GM12865 (cell line): Measurements from ENCODE around the gene CCL4.
"Not testable (repeated sequence)": the region's sequence is repeated elsewhere in the genome, so short reads cannot be mapped to it uniquely, and the experiment has no call there.

Source experiments
- DNase-seq: peaks from one replicate; pipeline ENCODE4 v3.0.0; 2010; ENCODE audit warnings: low read depth
- H3K4me3 ChIP-seq: 2 replicates; pipeline ENCODE4 v1.5.1; 2011; ENCODE audit warnings: mild to moderate bottlenecking, low read depth, low read length, control low read depth
- TF ChIP-seq, protein P1 (sequence below): IDR thresholded peaks from 2 replicates; pipeline ENCODE4 v1.5.1; 2011; ENCODE audit warnings: low read length, control low read depth, low read depth, inconsistent platforms; ENCODE audit not compliant: insufficient read depth; ENCODE audit errors: missing control alignments

Gene CCL4

DNA sequence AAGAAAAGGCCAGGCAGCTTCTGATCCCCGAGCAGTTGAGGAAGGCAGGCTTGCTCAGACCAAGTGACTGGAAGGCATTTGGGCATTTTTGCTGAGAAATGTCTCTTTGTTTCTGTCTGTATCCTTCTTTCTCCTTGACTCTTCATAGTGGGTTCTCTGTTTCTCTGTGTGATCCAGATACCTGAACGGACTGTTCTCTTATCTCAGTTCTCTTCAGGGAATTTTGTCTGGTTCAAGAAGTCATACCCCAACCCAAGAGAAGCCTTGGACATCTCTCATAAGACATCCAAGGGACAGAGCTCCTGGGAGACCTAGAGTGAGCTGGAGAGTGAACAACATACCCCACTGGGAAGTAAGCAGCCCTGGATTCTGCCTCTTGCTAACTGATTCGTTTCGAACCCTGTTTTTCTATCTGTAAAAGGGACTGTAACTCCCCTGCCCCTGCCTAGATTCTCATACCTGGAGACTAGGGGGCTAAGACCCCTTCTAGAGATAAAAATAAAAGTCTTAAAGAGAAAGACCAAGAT, 14.2 kb upstream of the CCL4 start:
- H3K4me3 ChIP-seq = peak overlapping the region; percentile 55
- TF ChIP-seq, protein P1, sequence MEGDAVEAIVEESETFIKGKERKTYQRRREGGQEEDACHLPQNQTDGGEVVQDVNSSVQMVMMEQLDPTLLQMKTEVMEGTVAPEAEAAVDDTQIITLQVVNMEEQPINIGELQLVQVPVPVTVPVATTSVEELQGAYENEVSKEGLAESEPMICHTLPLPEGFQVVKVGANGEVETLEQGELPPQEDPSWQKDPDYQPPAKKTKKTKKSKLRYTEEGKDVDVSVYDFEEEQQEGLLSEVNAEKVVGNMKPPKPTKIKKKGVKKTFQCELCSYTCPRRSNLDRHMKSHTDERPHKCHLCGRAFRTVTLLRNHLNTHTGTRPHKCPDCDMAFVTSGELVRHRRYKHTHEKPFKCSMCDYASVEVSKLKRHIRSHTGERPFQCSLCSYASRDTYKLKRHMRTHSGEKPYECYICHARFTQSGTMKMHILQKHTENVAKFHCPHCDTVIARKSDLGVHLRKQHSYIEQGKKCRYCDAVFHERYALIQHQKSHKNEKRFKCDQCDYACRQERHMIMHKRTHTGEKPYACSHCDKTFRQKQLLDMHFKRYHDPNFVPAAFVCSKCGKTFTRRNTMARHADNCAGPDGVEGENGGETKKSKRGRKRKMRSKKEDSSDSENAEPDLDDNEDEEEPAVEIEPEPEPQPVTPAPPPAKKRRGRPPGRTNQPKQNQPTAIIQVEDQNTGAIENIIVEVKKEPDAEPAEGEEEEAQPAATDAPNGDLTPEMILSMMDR = no peak
- DNase-seq = no peak

DNA sequence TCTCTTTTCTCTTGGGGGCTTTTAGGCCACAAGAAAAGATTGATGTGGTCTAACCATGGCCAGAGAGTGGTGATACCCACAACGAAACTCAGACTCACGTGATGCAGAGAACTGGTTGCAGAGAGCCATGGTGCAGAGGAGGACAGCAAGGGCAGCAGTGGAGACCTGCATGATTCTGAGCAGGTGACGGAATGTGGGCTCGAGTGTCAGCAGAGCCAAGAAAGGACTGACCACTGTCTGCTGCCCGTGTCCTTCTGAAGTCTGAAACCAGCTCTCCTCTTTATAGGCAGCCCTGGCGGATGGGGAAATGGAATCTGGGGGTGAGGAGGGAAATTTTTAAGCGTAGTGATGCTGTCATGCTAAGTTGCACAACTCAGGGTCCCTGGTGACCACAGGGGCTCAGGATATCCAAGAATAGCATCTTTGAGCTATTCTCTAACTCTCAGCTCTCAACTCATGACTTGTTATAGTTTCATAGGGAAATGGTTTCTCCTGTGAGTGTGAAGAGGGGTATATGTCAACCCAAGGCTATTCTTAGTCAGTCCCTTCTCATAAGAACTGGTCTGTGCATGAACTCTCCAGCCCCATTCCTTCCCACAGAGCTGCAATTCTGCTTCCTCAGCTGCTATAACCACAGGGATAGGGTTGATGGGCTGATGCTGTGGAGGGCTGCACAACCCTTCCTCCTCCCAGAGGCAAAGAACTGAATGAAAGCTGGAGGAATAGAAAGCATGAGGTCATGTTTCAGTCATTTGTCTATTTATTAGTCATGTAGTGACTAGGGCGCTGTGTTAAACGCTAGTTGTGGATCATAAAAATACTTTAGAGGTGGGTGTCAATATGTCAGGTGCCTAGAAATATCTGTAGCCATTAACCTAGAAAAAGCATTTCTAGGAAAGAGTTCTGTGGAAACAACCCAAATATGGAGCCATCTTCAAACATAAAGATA, 13.5 kb upstream of the CCL4 start, which contains the start of gene CCL3:
TSS of gene CCL3 (minus strand) at position 256 of the 949 bp plus-strand sequence. CDS start at position 171, 85 bp downstream.
- H3K4me3 ChIP-seq = peak within 1 kb of the TSS; percentile 55
- TF ChIP-seq, protein P1 = no peak
- DNase-seq = peak; percentile 95

DNA sequence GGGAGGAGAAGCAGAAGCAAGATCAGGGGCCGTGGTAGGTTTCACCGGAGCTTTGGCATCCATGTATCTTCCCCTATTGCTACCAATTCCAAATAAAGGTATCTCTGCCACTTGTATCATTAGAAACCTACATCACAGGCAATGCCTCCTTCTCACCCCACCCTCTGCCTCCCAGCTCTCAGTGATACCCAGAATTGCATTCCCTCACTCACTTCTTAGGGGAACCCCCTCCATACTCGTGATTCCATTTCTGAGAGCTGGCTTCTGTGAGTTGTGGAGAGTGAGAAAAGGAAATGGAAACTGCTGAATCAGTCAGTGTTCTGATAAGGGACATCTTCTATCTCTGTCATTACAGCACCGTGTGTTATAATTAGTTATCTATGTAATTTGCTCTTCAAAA, 11.4 kb upstream of the CCL4 start:
- peak; percentile 72 for DNase-seq
- TF ChIP-seq, protein P1 = no peak
- H3K4me3 ChIP-seq = no peak overlapping the region

DNA sequence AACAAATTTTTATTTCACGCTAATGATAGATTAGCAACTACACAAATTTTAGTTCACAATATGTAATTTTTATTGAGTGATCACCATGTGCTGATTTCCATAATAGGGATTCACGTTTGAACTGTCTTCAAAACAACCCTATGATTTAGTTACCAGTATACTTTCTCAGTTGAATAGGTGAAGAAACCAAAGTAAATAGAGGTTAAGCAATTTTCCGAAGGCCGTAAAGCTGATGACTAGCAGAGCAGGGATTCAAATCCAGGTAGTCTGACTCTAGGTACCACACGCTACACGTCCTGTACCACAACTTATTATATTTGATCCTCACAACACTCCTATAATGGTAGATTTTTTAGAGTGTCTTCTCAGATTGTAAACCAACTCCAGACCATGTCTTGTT, 10.9 kb upstream of the CCL4 start:
- DNase-seq, H3K4me3 ChIP-seq: not testable (repeated sequence)

DNA sequence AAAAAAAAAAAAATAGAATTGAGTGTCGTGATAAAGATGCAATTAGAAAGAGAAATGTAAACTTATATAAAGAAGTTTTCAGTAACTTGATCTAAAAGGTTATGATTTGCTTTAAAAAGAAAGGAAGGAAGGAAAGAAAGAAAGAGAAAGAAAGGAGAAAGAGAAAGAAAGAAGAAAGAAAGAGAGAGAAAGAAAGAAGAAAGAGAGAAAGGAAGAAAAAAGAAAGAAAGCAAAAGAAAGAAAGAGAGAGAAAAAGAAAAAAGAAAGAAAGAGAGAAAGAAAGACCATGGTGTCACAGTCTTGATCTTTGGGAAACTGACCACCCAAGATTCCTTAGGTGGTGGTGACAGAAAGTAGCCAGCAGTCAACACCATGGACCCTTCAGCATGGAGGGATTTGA, 9.4 kb upstream of the CCL4 start:
- DNase-seq = no peak
- no peak overlapping the region for H3K4me3 ChIP-seq
- TF ChIP-seq, protein P1 = no peak

DNA sequence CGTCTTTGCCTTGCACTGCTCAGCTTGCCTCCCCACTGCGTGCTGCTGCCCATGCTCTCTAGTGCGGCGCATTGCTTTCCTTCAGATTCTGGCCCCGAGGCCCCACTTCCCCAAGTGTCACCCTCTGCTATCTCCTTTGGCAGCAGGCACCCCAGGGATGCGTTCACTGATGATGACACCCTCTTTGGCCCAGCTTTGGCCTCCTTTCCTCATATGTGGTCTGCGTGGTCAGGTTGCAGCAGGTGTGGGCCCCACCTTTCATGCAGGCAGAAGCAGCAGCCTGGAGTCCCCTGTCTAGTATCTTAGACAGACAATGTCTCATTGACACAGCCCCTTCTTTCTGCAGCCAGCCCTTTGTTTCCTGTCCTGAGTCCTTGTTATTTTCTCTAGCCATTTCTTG, 8.9 kb upstream of the CCL4 start:
- H3K4me3 ChIP-seq = no peak overlapping the region
- TF ChIP-seq, protein P1 = no peak

DNA sequence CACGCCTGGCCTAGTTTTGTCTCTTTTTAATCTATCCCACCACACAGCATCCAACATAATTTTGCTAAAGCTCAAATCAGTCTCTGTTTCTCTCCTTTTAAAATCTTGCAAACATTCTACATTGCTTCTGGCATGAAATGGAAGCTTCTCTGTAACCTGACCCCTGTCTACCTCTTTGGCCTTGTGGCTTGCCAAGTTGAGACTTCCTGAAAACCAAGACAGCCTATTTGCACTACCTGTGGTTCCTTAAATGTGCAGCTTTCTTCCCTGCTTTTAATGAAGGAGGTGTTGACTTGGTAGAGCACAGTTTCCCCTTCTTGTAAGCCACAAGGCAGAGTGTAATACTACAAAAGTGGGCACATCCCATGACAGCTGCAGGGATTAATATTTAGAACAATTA, 7.6 kb upstream of the CCL4 start:
- TF ChIP-seq, protein P1 = no peak
- no peak overlapping the region for H3K4me3 ChIP-seq
- DNase-seq = peak; percentile 19

More for the DNA sequence above, 8.9 kb upstream of the CCL4 start:
- peak; percentile 30 for DNase-seq

DNA sequence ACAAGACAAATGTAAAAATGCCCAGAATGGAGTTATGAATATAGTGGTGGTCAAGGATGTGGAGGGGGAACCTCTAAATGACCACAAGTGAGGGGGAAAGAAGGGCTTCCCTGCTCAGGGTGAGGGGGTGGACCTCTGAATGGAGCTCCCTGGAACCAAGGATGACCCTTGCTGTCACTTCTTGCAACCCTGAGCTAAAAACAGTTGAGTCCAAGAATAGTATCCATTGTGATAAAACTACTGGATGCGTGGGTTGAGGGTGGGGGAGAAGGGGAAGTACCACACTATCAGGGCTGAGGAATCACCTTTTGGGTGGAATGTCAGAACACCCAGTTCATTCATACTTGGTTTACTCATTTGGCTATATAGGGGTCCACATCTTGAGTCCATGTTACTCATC, 4.6 kb upstream of the CCL4 start:
- not testable (repeated sequence) for H3K4me3 ChIP-seq, DNase-seq

DNA sequence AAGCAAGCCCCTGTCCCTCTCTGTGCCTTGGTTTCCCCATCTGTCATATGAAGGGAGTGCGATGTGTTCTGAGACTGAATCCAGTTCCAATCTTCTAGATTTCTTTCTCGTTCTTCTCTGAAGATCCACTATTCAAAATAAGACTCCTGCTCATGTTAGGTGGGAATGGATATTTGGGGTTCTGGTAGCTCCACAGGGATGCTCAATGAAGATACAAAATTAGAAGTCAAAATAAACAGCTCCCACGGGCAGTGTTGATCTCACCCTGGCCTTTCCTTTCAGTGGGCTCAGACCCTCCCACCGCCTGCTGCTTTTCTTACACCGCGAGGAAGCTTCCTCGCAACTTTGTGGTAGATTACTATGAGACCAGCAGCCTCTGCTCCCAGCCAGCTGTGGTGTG, 619 bp downstream of the CCL4 start:
- not testable (repeated sequence) for DNase-seq, H3K4me3 ChIP-seq
